PC-9 (cell line): Measurements from ENCODE around the gene ZNF501.

Experiments used
- EZH2 ChIP-seq: fragments of 200-600 bp; sonication (generic); IDR thresholded peaks from 2 replicates; pipeline ENCODE4 v1.8.0; 2017; ENCODE audit warnings: antibody characterized with exemption, low read depth
- TF ChIP-seq, protein P1 (sequence below): fragments of 200-600 bp; sonication (generic); conservative IDR thresholded peaks from 2 replicates; pipeline ENCODE4 v1.6.1; 2017; ENCODE audit warnings: mixed run types, antibody characterized with exemption, mild to moderate bottlenecking, moderate library complexity

DNA sequence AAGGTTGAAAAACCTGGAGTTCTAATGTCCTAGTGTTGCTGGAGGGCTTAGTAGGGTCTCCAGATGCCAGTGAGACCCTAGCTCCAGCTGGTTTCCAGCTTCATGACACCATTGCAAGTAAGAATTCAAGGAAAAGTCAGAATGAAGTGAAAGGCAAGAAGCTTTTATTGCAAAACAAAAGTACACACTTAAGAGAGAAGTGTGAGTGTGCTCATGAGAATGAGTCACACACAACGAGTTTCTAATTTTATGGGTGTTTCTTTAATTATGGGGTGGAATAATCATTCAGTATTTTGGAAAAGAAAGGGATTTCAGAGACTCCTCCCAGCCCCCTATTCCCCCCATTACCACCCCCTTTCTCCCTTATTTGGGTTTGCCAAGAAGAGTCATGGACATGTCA, 41.5 kb upstream of the ZNF501 start:
- TF ChIP-seq, protein P1, sequence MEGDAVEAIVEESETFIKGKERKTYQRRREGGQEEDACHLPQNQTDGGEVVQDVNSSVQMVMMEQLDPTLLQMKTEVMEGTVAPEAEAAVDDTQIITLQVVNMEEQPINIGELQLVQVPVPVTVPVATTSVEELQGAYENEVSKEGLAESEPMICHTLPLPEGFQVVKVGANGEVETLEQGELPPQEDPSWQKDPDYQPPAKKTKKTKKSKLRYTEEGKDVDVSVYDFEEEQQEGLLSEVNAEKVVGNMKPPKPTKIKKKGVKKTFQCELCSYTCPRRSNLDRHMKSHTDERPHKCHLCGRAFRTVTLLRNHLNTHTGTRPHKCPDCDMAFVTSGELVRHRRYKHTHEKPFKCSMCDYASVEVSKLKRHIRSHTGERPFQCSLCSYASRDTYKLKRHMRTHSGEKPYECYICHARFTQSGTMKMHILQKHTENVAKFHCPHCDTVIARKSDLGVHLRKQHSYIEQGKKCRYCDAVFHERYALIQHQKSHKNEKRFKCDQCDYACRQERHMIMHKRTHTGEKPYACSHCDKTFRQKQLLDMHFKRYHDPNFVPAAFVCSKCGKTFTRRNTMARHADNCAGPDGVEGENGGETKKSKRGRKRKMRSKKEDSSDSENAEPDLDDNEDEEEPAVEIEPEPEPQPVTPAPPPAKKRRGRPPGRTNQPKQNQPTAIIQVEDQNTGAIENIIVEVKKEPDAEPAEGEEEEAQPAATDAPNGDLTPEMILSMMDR, result no peak
- no peak for TF ChIP-seq EZH2
